Fibroblast of mammary gland (primary cell): ENCODE data around the gene C14orf93.
"Not testable (repeated sequence)": the region's sequence is repeated elsewhere in the genome, so short reads cannot be mapped to it uniquely, and the experiment has no call there.

ENCODE experiments used
- DNase-seq: peaks from one replicate; pipeline ENCODE4 v3.0.0-alpha.2; 2010; ENCODE audit warnings: low read depth
- H3K4me3 ChIP-seq: 2 replicates; pipeline ENCODE4 v1.5.1; 2011; ENCODE audit warnings: low read depth, mild to moderate bottlenecking, low read length, moderate library complexity; ENCODE audit not compliant: control insufficient read depth
- TF ChIP-seq, protein P1 (sequence below): conservative IDR thresholded peaks from 2 replicates; pipeline ENCODE4 v1.5.1; 2011; ENCODE audit warnings: low read depth, low read length, inconsistent platforms; ENCODE audit not compliant: control insufficient read depth, insufficient read depth

C14orf93 gene

DNA sequence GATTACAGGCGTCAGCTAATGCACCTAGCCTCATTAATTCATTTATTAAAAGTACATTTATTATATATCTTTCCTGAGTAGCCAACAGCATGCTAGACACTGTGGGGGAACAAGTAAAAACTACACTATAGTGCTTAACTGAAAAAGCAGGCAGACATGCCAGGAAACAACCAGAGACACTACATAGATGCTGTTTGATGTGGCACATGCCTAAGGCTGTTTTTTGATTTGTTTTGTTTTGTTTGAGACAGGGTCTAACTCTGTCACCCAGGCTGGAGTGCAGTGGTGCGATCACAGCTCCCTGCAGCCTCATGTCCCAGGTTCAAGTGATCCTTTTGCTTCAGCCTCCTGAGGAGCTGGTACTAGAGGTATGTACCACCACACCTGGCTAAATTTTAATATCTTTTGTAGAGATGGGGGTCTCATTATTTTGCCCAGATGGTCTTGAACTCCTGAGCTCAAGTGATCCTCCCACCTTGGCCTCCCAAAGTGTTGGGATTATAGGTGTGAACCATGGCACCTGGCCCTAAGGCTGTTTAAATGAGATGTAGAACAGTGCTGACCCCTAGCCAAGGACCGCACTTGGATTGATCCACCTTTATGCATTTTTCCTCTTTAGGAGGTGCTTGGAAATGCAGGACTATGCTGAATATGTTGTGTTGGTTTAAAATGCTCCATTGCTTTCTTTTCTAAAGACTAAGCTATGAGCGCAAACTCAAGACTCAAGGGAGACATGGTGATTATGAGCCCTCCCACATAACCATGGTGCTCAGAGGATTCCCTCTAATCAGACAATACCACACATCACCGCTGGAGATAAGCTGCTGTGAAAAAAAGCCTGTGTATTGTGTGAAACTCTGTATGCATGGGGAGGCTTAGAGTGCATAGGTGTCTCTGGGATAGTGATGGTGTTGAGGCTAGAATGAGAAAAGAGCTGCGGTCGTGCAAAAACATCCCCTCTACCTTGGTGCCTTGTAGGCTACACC, 10.5 kb upstream of the C14orf93 start:
- H3K4me3 ChIP-seq = no peak overlapping the region
- TF ChIP-seq, protein P1, sequence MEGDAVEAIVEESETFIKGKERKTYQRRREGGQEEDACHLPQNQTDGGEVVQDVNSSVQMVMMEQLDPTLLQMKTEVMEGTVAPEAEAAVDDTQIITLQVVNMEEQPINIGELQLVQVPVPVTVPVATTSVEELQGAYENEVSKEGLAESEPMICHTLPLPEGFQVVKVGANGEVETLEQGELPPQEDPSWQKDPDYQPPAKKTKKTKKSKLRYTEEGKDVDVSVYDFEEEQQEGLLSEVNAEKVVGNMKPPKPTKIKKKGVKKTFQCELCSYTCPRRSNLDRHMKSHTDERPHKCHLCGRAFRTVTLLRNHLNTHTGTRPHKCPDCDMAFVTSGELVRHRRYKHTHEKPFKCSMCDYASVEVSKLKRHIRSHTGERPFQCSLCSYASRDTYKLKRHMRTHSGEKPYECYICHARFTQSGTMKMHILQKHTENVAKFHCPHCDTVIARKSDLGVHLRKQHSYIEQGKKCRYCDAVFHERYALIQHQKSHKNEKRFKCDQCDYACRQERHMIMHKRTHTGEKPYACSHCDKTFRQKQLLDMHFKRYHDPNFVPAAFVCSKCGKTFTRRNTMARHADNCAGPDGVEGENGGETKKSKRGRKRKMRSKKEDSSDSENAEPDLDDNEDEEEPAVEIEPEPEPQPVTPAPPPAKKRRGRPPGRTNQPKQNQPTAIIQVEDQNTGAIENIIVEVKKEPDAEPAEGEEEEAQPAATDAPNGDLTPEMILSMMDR = no peak
- no peak for DNase-seq

DNA sequence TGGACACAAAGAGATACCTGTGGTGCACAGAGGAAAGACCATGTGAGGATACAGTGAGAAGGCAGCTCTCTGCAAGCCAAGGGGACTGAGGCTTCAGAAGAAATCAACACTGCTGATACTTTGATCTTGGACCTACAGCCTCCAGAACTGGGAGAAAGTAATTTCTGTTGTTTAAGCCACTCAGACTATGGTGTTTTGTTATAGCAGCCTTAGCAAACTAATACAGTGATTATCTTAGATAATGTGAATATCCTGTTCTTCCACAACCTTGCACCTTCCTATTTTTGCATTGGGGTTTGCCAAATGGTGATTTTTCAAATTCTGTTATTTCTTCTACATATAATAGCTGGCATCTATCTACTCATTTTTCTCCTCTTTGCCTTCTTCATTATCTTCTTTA, 8.2 kb upstream of the C14orf93 start:
- TF ChIP-seq, protein P1 = no peak
- DNase-seq = no peak
- H3K4me3 ChIP-seq = no peak overlapping the region

DNA sequence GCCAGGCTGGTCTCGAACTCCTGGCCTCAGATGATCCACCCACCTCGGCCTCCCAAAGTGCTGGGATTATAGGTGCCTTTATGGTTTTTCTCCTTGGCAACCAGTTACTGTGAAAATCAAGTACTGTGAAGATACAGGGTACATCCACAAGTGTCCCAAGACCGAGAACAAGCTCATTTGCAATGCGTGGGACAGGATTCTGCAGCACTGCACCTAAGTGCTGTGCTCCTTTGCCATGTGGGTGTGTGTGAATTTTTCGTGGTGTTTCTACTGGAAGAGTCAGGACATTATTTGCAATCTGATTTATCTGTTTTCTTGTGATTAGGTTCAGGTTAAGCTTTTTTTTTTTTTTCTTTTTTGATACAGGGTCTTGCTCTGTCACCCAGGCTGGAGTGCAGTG, 7.1 kb upstream of the C14orf93 start:
- DNase-seq = no peak
- no peak overlapping the region for H3K4me3 ChIP-seq
- TF ChIP-seq, protein P1 = no peak

DNA sequence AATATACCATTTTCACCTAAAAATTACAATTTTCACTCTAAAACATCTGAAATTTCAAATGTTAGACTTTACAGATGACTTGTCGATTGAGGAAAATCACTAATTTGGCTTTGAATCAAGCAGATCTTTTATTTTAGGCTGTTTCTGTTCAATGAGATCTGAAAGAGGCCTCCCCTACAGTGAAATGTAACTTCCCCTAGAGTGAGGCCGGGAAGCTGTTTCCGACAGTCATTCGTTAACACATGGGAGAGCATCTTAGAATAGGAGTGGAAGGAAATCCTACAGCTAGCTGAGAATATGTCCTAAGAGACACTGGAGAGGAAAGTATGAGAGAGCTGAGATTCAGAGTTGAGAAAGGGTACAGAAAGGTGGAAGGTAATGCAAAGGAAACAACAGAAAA, 5.7 kb upstream of the C14orf93 start:
- no peak overlapping the region for H3K4me3 ChIP-seq
- no peak for DNase-seq
- TF ChIP-seq, protein P1 = no peak

DNA sequence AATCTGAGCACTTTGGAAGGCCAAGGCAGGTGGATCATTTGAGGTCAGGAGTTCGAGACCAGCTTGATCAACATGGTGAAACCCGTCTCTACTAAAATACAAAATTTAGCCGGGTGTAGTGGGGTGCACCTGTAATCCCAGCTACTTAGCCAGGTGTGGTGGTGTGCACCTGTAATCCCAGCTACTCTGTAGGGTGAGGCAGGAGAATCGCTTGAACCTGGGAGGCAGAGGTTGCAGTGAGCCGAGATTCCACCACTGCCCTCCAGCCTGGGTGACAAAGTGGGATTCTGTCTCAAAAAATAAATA, 3.8 kb upstream of the C14orf93 start:
- not testable (repeated sequence) for DNase-seq

DNA sequence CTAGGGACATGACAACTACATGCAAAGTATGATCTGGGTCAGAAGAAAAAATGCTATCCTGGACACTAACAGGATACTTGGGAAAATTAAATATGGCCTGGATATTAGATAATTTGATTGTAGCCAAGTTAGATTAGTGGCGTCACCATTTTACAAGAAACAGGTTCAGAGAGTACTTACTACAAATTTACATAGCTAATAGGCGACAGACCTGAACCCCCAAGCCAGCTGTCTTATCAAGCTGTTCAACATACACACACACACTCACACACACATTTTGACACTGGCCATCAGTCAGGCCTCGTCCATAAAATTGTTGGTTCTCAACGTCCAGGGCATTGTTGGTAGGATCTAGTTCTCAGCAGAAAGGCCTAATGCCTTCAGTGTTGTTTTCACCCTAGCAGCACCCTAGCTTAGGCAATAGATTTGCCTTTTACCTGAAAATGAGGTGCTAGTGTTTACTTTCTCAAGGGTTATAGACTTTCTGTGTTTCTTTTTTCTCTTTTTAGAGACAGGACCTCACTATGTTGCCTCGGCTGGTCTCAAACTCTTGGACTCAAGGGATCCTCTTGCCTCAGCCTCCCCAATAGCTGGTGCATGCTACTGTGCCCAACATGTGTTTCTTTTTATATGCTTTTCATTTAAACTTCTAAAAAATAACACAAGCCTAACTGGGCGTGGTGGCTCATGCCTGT, 3.3 kb upstream of the C14orf93 start:
- no peak for DNase-seq
- TF ChIP-seq, protein P1 = no peak
- H3K4me3 ChIP-seq = no peak overlapping the region

More for the DNA sequence above, 3.8 kb upstream of the C14orf93 start:
- H3K4me3 ChIP-seq = not testable (repeated sequence)

DNA sequence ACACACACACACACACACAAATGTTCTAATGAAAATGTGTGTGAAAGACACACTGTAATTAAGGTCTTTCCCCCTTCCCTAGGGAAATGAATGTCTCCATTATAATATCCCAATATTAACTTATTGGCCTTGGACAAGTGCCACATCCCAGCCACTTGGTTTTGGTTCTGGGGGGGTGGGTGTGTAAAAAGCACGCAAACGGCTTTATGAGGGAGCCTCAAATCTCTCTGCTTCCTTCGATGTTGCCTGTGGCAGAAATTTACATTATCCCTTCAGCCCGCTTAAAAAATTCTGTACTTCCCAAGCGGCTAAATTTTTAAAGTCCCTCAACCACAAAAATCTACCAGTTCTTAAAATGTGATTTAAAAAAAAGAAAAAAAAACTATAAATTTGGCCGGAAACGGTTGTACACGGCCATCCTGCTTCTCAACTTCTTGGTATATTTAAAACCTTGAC, 432 bp downstream of the C14orf93 start:
- peak overlapping the region; percentile 53 for H3K4me3 ChIP-seq
- TF ChIP-seq, protein P1 = no peak
- DNase-seq = no peak
